Activated CD8-positive, alpha-beta memory T cell treated with anti-CD3 and anti-CD28 coated beads, Interleukin-2, amount 50 U/mL, for 48 hours (primary cell): ENCODE data around the gene TTC27.

Experiments used
- DNase-seq: peaks from one replicate; pipeline ENCODE4 v3.0.0-alpha.2; 2020

TTC27 gene

GRCh38 chr2:32760628-32761027 is 132.8 kb downstream of the TTC27 start:
- no peak for DNase-seq

DNA sequence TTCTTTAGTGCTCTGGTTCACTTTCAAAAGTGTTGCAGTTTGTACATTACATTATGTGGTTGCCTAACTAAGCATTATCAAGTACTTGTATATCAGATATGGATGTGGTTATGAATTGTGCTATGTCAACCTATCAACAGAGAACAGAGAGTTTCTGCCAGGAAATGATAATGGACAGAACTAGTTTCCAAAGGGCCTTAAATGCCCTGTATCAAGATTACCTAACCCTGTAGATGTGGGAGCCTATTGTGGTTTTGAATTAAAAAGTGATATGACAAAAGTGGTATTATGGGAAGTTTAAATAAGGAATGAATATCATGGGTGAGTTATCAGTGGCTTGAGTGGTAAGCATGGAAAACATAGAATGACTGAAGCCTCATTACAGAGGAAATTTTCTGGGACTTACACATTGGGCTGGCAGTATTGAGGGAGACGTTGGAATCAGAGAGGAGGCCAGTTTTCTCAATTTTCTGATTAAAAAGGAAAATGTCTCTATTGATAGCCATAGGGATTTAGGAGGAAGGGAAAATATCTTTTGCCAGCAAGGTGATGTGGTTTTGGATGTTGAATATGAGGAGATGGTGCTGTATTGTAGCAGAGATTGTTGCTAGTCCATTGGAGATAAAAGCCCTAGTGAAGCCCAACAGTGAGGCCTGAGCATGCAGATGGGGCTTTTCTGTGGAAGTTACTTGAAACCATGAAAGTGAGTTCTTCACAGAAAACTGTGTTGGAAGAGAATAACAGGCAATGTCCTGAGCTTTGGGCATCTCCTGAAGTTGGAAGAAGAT is 140.7 kb downstream of the TTC27 start:
- no peak for DNase-seq

DNA sequence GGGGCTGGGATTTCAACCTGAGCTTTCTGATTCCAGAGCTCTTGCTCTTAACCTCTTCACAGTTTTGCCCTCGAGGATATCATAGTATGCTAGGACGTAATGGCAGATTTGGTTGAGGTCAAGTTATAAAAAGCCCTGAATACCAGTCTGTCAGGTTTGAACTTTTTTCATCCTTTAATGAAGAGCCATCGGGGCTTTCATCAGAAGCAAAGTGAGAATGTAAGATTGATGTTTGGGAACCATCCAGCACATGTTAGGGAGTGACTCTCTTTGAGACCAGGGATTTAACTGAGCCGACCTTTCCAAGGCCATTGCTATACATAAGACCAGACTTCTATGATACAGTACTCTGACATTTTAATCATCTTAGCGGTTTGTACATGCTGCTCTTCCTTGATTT is 142.5 kb downstream of the TTC27 start:
- DNase-seq, result no peak

GRCh38 chr2:32772638-32773447 is 145.0 kb downstream of the TTC27 start:
- no peak for DNase-seq

- DNase-seq, result no peak
These were observed 145.6 kb downstream of the TTC27 start for GRCh38 chr2:32773448-32773808.

- no peak for DNase-seq
These were observed 148.1 kb downstream of the TTC27 start for GRCh38 chr2:32775954-32776353.

- no peak for DNase-seq
These were observed 149.9 kb downstream of the TTC27 start for GRCh38 chr2:32777714-32778113.

DNA sequence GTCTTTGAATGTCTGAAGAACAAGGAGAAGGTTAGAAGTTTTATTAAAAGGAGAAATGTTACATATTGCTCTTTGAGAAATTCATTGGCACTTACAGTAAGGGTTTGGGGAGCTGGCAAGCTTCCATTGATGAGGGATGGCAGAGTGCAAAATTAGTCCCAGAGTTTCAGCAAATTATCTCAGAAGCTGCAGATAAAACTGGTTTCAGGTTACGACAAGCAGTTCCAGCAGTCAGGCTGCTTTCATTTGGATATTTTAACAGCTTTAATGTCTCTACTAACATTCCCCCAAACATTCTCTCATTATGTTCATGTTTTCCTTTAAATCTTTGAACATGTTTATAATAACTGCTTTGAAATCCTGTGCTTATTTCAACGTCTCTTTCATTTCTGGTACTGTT is 153.1 kb downstream of the TTC27 start:
- DNase-seq, result no peak

DNA sequence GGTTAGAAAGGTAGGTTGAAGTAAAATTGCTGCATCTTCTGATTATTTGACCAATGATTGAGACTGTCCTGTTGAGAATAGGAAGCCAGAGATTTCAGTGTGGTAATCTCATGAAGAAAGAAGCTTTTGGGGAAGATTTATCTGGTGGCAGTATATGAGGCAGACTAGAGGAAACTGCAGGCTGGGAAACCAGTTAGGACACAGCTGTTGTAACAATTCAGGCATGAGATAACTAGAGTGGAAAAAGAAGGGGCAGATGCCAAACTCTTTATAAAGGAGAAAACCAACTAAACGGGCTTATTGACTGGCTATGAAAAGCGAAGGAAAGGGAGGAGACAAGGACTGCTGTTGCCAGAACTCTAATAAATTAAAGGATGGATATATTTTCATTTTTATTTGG is 155.6 kb downstream of the TTC27 start:
- no peak for DNase-seq

DNA sequence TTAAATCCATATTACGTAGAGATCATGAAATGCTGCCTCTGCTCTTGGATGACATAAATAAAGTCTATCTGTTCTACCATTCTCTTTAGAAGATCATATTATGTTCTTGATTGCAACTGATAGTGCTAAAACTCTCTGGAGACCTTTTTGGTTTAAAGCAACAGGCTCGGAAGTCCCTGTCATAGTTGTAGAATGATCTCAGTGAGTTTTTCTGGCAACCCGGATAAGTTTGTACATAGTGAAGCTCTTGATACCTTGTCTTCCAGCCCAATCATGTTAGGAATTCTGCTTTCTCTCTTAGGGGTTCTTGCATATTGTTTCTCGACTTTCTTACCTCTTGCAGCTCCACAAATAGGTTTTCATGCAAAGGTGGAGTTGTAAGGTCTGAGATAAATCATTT is 156.1 kb downstream of the TTC27 start:
- no peak for DNase-seq

DNA sequence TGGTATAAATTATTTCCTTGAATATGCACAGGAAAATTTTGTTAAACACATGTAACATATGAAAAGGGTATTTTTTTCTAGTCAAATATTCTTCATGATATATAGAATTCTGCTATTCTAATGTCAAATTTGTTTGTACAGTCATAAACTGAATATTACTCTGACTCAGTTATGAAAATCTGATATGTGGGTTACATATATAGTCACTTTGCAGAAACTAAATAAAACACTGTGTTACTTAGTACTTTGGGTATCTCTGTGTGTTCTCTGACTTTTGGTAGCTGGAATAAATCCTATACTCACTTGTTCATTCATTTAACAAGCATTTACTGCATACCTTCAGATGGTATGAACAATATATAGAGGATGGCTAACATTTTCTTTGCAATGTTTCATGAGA is 159.4 kb downstream of the TTC27 start:
- DNase-seq, result no peak

DNA sequence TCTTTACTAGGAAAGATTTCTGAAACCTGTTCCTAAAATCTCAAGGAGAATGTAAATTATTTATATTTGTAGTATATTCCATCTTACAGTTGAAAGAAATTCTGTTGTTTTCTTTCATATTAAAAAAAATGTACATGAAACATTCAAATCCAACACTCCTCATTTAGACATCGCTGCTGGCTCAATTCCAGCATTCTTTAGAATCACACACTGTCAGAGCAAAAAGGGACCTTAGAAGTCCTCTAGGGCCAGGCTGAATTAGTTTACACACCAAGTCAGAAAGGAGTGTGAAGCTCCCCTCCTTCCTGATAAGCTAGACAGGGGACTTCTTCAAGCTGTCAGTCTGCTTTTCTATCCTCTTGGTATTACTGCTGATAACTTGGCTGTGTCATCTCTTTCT is 160.3 kb downstream of the TTC27 start:
- no peak for DNase-seq

DNA sequence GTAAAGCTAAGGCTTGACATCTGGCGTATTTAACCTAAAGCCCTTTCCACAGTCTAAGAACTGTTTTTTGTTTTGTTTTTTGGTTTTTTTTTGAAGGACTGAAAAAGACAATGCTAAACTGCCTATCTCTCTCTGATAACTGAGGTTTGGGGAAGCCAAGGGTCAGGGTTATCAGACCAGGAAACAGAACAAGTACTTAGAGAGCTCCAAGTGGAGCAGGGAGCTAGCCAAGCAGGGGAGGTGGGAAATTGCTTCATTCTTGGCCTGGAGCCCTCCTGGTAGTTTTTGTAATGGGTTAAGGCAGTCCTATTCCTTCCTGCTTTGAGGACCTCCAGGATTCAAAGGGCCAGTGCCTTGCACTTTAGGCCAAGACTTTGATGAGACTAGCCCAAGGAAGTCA is 164.6 kb downstream of the TTC27 start:
- DNase-seq, result no peak

DNA sequence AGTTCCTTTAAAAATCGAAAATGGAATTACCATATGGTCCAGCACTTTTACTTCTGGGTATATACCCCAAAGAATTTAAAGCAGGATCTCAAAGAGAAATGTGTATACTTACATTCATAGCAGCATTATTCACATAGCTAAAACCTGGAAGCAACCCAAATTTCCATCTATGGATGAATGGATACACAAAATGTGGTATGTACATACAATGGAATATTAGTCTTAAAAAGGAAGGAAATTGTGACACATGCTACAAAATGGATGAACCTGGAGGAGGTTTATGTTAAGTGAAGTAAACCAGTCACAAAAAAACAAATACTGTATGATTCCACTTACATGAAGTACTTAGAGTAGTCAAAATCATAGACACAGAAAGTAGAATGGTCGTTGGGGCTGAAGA is 171.0 kb downstream of the TTC27 start:
- no peak for DNase-seq

DNA sequence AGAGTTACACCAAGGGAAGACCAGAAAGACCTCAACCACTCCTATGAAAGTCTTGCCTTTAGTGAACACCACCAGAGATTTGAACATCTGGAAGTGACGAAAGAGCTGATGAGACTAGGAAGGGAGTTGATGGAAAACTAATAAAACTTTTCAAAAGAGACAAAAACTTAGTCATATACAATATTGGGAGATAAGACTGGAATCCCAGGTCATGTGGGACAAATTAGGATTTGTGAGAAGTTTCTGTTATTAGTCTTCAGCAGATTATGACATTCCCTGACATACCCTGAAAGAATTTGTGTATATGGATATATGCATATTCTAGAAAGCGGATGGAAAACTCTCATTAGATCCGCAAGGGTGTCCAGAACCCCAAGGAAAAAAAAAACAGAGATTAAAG is 173.9 kb downstream of the TTC27 start:
- no peak for DNase-seq

DNA sequence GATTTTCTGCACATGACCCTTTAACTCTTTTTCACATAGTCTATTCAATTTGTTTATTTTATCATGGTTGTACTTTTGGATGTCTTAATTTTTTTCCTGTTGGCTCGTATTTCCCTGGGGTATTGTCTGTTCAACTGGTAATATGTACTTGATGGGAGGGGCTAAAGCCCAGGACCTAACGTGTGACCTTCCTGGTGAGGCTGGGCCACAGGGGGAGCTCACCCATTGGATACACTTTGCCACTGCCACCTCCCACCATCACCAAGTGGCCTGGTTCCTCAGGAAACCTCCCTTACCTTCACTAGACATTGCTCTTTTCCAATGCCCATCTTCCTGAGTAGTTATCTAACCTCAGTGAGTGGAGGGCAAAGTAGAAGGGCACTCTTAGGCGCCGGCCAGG is 175.0 kb downstream of the TTC27 start:
- DNase-seq, result no peak

GRCh38 chr2:32804205-32804604 is 176.4 kb downstream of the TTC27 start:
- no peak for DNase-seq

GRCh38 chr2:32805104-32806095 is 177.6 kb downstream of the TTC27 start:
- no peak for DNase-seq

- no peak for DNase-seq
These were observed 179.0 kb downstream of the TTC27 start for GRCh38 chr2:32806857-32807256.

- DNase-seq, result no peak
These were observed 179.8 kb downstream of the TTC27 start for GRCh38 chr2:32807662-32808061.

- DNase-seq, result no peak
These were observed 183.2 kb downstream of the TTC27 start for GRCh38 chr2:32810909-32811495.

- DNase-seq, result no peak
These were observed 183.8 kb downstream of the TTC27 start for GRCh38 chr2:32811696-32812095.

- no peak for DNase-seq
These were observed 184.5 kb downstream of the TTC27 start for GRCh38 chr2:32812316-32812715.
